Measurements from ENCODE around the gene DCC.

DNA sequence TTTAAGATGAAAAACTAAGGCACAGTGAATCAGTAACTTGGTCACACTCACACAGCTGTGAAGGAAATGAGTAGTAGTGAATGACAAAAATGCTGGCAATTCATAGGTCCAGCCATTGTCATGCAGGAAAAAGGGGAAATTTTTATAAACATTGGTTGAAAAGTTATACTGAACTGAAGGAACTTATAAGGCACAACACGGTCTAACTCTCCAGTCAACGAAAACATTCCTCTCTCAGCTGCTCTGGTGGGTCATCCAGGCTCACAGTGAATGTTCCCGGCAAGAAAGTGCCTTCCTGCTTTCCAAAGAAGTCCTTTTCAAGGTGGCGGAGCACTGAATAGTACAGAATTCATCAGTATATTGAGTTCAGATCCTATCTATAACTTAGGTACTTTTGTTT, 476.1 kb downstream of the DCC start:
- TF ChIP-seq, protein P1, sequence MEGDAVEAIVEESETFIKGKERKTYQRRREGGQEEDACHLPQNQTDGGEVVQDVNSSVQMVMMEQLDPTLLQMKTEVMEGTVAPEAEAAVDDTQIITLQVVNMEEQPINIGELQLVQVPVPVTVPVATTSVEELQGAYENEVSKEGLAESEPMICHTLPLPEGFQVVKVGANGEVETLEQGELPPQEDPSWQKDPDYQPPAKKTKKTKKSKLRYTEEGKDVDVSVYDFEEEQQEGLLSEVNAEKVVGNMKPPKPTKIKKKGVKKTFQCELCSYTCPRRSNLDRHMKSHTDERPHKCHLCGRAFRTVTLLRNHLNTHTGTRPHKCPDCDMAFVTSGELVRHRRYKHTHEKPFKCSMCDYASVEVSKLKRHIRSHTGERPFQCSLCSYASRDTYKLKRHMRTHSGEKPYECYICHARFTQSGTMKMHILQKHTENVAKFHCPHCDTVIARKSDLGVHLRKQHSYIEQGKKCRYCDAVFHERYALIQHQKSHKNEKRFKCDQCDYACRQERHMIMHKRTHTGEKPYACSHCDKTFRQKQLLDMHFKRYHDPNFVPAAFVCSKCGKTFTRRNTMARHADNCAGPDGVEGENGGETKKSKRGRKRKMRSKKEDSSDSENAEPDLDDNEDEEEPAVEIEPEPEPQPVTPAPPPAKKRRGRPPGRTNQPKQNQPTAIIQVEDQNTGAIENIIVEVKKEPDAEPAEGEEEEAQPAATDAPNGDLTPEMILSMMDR (IDR thresholded peaks at IDR 0.05) = no peak
- TF ChIP-seq POLR2A (IDR thresholded peaks at IDR 0.05) (no peak), EP300 (IDR thresholded peaks at IDR 0.05) (no peak)
